Activated naive CD8-positive, alpha-beta T cell (primary cell): Measurements from ENCODE around the gene CCDC92.

Source experiments
- H3K27ac Mint-ChIP-seq: one replicate; pipeline ENCODE4 v1.8.0; 2021; ENCODE audit warnings: mixed read lengths
- H3K27me3 Mint-ChIP-seq: one replicate; pipeline ENCODE4 v1.8.0; 2021; ENCODE audit warnings: mixed read lengths
- H3K36me3 Mint-ChIP-seq: one replicate; pipeline ENCODE4 v1.8.0; 2021; ENCODE audit warnings: mixed read lengths
- H3K4me1 Mint-ChIP-seq: one replicate; pipeline ENCODE4 v1.8.0; 2021; ENCODE audit warnings: low read depth, mixed read lengths
- H3K4me3 Mint-ChIP-seq: one replicate; pipeline ENCODE4 v1.8.0; 2021; ENCODE audit warnings: mild to moderate bottlenecking, mixed read lengths
- H3K9me3 Mint-ChIP-seq: one replicate; pipeline ENCODE4 v1.8.0; 2021; ENCODE audit warnings: low read depth, mixed read lengths

Gene CCDC92

DNA sequence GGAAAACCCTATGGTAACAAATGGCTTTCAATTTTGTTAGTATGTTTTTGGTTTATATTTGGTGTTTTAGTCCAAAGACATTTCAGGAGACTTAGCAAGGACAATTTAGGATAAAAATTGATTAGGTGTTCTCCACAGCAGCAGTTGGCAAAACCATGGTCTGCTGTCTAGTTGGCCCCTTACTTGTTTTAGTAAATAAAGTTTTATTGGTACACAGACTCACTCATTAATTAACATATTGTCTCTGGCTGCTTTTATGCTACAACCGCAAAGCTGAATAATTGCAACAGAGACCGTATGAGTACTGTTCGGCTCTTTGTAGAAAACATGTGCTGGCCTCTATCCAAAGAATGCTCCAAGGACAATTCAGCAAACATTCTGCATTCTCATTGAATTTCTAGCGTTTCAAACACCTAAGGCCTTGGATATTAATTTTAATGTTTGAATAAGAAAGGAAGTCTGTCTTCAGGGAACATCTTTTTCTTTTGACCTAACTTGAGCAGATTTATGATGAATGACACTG is 77.7 kb downstream of the CCDC92 start:
- no peak overlapping the region for H3K4me3 Mint-ChIP-seq
- no peaks in the 10 kb centered on the region for H3K36me3 Mint-ChIP-seq
- no peak overlapping the region for H3K27ac Mint-ChIP-seq
- no peaks in the 10 kb centered on the region for H3K27me3 Mint-ChIP-seq
- H3K4me1 Mint-ChIP-seq, result no peaks in the 10 kb centered on the region
- no peaks in the 10 kb centered on the region for H3K9me3 Mint-ChIP-seq

DNA sequence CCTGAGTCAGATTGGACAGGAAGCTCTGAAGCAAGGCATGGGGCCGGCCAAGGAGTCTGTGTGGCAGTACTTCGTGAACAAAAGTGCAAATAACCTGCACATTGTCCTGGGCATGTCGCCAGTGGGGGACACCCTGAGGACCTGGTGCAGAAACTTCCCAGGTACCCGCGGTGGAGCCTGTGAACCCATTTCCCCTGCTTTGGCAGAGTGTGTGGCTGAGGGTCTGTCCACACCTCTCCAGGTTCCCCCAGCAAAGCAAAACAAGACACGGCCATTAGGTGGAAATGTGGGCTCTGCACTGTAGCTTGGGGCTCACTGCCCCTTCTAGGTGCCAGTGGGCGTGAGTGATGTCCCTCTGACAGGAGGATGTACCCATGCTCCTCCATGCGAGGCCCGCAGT is 79.4 kb downstream of the CCDC92 start:
- H3K27me3 Mint-ChIP-seq, result no peaks in the 10 kb centered on the region
- H3K9me3 Mint-ChIP-seq, result no peaks in the 10 kb centered on the region
- no peak overlapping the region for H3K4me3 Mint-ChIP-seq
- no peaks in the 10 kb centered on the region for H3K36me3 Mint-ChIP-seq
- H3K4me1 Mint-ChIP-seq, result no peaks in the 10 kb centered on the region
- no peak overlapping the region for H3K27ac Mint-ChIP-seq

GRCh38 chr12:123892853-123893252 is 79.8 kb downstream of the CCDC92 start:
- H3K4me1 Mint-ChIP-seq, result no peaks in the 10 kb centered on the region
- H3K27me3 Mint-ChIP-seq, result no peaks in the 10 kb centered on the region
- no peaks in the 10 kb centered on the region for H3K9me3 Mint-ChIP-seq
- no peaks in the 10 kb centered on the region for H3K36me3 Mint-ChIP-seq
- no peak overlapping the region for H3K4me3 Mint-ChIP-seq
- no peak overlapping the region for H3K27ac Mint-ChIP-seq

DNA sequence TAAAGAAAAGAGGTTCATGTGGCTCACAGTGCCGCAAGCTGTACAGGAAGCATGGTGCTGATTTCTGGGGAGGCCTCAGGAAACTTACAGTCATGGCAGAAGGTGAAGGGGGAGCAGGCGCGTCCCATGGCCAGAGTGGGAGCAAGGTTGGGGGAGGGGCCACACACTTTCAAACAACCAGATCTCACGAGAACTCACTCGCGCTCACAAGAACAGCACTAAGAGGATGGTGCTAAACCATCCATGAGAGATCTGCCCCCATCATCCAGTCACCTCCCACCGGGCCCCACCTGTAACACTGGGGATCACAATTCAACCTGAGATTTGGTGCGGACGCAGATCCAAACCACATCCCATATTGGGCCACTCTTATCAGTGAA is 80.5 kb downstream of the CCDC92 start:
- no peaks in the 10 kb centered on the region for H3K9me3 Mint-ChIP-seq
- no peaks in the 10 kb centered on the region for H3K27me3 Mint-ChIP-seq
- no peaks in the 10 kb centered on the region for H3K4me1 Mint-ChIP-seq
- no peak overlapping the region for H3K27ac Mint-ChIP-seq
- H3K36me3 Mint-ChIP-seq, result no peaks in the 10 kb centered on the region
- H3K4me3 Mint-ChIP-seq, result no peak overlapping the region

- Mint-ChIP-seq H3K36me3 (no peaks in the 10 kb centered on the region), H3K27ac (no peak overlapping the region), H3K4me1 (no peaks in the 10 kb centered on the region), H3K4me3 (no peak overlapping the region), H3K9me3 (no peaks in the 10 kb centered on the region), H3K27me3 (no peaks in the 10 kb centered on the region)
These were observed 81.0 kb downstream of the CCDC92 start for GRCh38 chr12:123891516-123892179.

GRCh38 chr12:123891011-123891410 is 81.6 kb downstream of the CCDC92 start:
- no peaks in the 10 kb centered on the region for H3K4me1 Mint-ChIP-seq
- peaks cover 4% of the 10 kb centered on the region for H3K27me3 Mint-ChIP-seq
- H3K27ac Mint-ChIP-seq, result no peak overlapping the region
- no peaks in the 10 kb centered on the region for H3K9me3 Mint-ChIP-seq
- H3K36me3 Mint-ChIP-seq, result no peaks in the 10 kb centered on the region
- no peak overlapping the region for H3K4me3 Mint-ChIP-seq

- no peaks in the 10 kb centered on the region for H3K9me3 Mint-ChIP-seq
- H3K4me3 Mint-ChIP-seq, result no peak overlapping the region
- no peaks in the 10 kb centered on the region for H3K4me1 Mint-ChIP-seq
- no peak overlapping the region for H3K27ac Mint-ChIP-seq
- no peaks in the 10 kb centered on the region for H3K36me3 Mint-ChIP-seq
- H3K27me3 Mint-ChIP-seq, result peaks cover 5% of the 10 kb centered on the region
These were observed 82.1 kb downstream of the CCDC92 start for GRCh38 chr12:123890536-123890902.

DNA sequence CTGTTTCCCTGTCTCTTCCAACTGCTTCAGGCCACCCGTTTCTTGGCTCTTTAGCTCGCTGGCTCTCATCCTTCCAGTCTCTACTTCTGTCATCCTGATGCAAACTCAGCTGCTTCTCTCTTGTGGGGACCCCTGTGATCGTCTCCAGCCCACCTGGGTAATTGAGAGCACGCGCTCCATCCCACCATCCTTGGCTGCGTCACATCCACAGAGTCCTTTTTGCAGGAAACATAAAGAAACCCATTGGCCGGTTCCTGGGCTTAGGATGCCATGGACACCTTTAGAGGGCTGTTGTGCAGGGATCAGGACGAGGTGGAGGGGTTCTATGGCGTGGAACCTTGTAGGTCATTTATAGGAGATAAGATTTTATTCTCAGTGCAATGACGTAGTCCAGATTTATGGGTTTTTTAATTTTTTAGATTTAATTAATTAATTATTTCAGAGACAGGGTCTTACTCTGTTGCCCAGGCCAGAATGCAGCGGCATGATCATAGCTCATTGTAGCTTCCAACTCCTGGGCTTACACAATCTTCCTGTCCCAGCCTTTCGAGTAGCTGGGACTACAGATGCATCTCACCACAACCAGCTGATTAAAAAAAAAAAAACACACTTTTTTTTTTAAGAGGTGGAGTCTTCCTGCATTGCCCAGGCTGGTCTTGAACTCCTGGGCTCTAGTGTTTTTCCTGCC is 82.6 kb downstream of the CCDC92 start:
- Mint-ChIP-seq H3K27me3 (peaks cover 5% of the 10 kb centered on the region), H3K27ac (no peak overlapping the region), H3K4me1 (no peaks in the 10 kb centered on the region), H3K9me3 (no peaks in the 10 kb centered on the region), H3K36me3 (no peaks in the 10 kb centered on the region), H3K4me3 (no peak overlapping the region)

- Mint-ChIP-seq H3K27ac (no peak overlapping the region), H3K36me3 (no peaks in the 10 kb centered on the region), H3K4me1 (no peaks in the 10 kb centered on the region), H3K9me3 (no peaks in the 10 kb centered on the region), H3K4me3 (no peak overlapping the region), H3K27me3 (peaks cover 5% of the 10 kb centered on the region)
These were observed 83.6 kb downstream of the CCDC92 start for GRCh38 chr12:123888989-123889388.

DNA sequence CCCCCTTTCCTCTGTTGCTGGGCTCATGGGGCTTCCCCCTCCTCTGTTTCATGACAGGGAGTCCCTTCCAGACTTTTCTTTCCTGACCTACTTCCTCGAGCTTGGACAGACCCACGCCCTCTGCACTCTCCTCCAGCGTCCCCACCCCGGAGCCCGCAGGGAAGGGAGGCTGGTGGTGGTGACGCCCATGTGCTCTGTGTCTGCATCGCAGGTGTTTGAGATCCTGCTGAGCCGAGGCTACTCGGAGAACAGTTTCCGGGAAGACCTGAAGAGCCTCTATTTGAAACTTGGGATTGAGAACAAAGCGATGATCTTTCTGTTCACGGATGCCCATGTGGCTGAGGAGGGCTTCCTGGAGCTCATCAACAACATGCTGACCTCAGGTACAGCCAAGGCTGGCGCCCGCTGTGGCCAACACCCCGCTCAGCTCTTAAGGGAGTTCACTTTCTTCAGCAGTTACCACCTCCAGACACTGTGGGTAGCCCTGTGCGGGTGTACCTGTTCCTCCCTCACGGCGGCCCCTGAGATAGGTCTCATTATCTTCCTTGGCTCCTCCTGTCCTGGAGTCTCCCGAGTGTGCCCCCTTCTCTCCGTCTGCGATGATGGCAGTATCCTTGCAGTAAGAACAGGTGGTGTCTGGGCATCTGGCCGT is 85.6 kb downstream of the CCDC92 start:
- Mint-ChIP-seq H3K27ac (no peak overlapping the region), H3K4me1 (no peaks in the 10 kb centered on the region), H3K9me3 (no peaks in the 10 kb centered on the region), H3K36me3 (no peaks in the 10 kb centered on the region), H3K4me3 (no peak overlapping the region), H3K27me3 (peaks cover 5% of the 10 kb centered on the region)

DNA sequence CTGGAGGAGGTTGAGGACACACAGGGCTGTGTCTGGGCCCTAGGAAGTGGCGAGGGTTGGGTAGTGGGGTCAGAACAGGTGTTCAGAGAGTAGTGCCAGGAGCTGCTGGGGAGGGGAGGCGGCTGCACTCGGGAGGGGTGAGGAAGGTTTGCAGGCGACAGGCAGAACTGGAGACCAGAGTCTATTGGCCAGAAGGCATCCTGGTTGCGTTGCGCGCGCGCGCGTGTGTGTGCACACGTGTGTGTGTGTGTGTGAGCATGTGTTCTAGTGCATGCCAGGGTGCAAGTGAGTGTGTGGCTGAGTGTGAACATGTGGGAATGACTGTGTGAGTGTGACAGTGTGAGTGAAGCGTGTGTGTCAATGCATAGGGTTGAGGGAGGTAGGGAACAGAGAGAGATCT is 86.4 kb downstream of the CCDC92 start:
- Mint-ChIP-seq H3K4me1 (no peaks in the 10 kb centered on the region), H3K36me3 (no peaks in the 10 kb centered on the region), H3K4me3 (no peak overlapping the region), H3K27me3 (peaks cover 5% of the 10 kb centered on the region), H3K27ac (no peak overlapping the region), H3K9me3 (no peaks in the 10 kb centered on the region)
